ENCODE measurements around the gene UNC93A.
"Not testable (repeated sequence)": the region's sequence is repeated elsewhere in the genome, so short reads cannot be mapped to it uniquely, and the experiment has no call there.

UNC93A gene

DNA sequence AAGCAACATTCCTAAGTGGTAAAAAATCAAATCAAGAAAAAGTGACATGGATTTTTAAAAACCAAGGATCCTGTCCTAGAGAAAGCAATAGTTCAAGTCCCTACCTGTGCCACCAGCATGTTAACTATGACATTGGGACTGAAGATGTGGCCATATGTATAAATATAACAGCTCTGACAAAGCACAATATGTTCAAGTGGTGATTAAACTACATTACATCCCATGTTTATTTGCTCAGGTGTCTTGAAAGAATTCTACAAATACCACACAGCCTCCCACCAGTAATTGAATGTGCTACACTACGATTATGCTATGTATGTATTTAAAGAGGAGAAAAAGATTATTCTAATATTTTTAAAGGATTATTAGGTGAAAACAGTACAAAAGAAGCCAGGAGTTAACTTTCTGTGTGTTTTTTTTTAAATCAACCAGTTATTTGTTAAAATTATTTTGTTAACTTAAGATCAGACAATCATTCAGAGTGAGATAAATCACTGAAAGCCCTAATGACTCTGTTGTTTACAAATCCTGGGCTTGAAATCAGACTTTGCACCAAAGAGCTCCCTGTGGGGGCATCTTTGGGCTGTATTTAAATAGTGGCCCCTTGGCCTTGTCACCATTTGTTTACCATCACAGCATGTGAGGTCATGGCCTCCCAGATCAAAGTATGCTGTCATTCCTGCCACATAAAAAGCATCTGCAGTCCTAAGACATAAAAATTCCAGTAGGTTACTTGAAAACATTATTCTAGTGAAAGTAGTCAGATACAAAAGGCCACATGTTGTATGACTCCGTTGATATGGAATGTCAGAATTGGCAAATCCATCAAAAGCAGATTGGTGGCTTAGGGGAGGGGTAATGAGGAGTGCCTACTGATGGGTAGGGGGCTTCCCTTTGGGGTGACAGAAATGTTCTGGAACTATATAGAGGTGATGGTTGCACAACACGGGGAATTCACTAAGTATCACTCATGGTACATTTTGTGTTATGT is 50.8 kb downstream of the UNC93A start:
- Mint-ChIP-seq H3K27me3 (peaks cover 54% of the 10 kb centered on the region in 2 donors), H3K27ac (no peak overlapping the region), H3K9me3 (no peaks in the 10 kb centered on the region), H3K4me1 (peaks cover 2% of the 10 kb centered on the region in 2 donors), H3K36me3 (no peaks in the 10 kb centered on the region), H3K4me3 (no peak overlapping the region)
- ATAC-seq (replicated peaks) (no peak), DNase-seq (no peak)

GRCh38 chr6:167342879-167343610 is 51.9 kb downstream of the UNC93A start:
- ATAC-seq (replicated peaks) (no peak), DNase-seq (no peak)
- Mint-ChIP-seq H3K36me3 (no peaks in the 10 kb centered on the region), H3K4me3 (no peak overlapping the region), H3K9me3 (no peaks in the 10 kb centered on the region), H3K27ac (no peak overlapping the region), H3K27me3 (peaks cover 63% of the 10 kb centered on the region in 2 donors), H3K4me1 (peaks cover 7 to 8% of the 10 kb centered on the region in 2 donors)

DNA sequence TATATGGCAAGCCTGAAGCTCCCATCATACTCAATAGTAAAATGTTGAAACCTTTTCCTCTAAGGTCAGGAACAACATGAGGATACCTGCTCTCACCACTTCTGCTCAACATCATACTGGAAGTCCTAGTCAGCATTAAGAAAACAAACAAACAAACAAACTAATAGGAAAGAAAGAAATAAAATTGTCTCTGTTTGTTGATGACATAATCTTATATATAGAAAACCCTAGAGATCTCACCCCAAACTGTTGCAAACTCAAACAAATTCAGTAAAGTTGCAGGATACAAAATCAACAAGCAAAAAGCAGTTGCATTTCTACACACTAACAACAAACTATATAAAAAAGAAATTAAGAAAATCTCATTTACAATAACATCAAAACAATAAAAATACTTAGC is 54.2 kb downstream of the UNC93A start:
- Mint-ChIP-seq H3K9me3 (no peaks in the 10 kb centered on the region), H3K4me3 (no peak overlapping the region), H3K27ac (no peak overlapping the region), H3K36me3 (peaks cover 0 to 2% of the 10 kb centered on the region in 2 donors), H3K4me1 (peaks cover 12% of the 10 kb centered on the region in 2 donors), H3K27me3 (peaks cover 72 to 74% of the 10 kb centered on the region in 2 donors)
- no peak for ATAC-seq (replicated peaks)
- no peak for DNase-seq

GRCh38 chr6:167345960-167346359 is 54.8 kb downstream of the UNC93A start:
- Mint-ChIP-seq H3K4me3 (no peak overlapping the region), H3K27ac (no peak overlapping the region), H3K36me3 (peaks cover 0 to 2% of the 10 kb centered on the region in 2 donors), H3K4me1 (peaks cover 15 to 18% of the 10 kb centered on the region in 2 donors), H3K27me3 (peaks cover 71 to 77% of the 10 kb centered on the region in 2 donors), H3K9me3 (no peaks in the 10 kb centered on the region)
- DNase-seq (no peak), ATAC-seq (replicated peaks) (no peak)

DNA sequence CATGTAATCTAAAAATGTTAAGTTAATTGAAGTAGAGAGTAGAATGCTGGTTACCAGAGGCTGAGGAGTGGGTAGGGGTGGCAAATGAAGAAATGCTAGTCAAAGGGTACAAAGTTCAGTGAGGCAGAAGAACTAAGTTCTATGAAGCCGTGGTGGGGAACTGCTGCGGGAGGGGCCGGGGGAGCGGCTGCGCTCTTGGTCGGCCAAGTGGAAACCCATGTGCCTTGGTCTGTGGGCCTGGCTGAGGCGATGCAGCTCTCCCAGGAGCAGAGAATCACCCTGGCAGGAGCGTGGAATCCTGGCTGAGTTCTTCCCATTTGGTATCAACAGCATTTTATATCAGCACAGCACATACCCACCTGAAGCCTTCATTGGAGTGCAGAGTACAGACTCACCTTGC is 56.1 kb downstream of the UNC93A start:
- Mint-ChIP-seq H3K9me3 (no peaks in the 10 kb centered on the region), H3K4me1 (peaks cover 25 to 29% of the 10 kb centered on the region in 2 donors), H3K36me3 (peaks cover 0 to 2% of the 10 kb centered on the region in 2 donors), H3K27ac (no peak overlapping the region), H3K4me3 (no peak overlapping the region), H3K27me3 (peaks cover 64 to 81% of the 10 kb centered on the region in 2 donors)
- DNase-seq (no peak), ATAC-seq (replicated peaks) (no peak)

DNA sequence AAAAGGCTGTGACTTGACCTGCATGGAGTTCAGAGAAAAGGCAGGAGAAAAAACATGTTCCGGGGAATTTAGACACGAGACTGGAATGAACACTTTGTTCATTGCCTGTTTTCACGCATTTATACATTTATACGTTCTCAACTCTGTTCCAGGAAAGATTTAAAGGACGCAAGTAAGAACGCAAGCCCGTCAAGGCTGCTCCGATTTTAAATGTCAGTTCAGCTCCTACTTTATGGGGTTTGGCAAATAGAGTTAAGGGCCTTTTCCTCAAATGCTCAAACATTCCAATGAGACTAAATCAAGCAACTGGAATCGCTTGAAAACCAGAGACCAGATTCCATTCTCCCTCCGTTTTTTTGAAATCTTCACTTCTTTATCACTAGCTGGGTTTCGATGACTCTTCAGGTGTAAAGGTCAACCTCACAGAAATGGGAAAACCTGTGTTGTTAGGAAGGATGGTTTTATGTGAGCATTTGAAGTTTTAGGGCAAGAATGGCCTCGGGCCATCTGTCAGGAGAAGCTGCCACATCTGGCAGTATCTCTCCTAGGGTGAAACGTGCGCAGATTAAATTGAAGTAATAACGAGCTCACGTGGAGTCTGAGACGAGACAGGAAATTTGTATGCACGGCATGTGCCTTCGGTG is 58.6 kb downstream of the UNC93A start:
- peak overlapping the region; percentile 81 to 88 for H3K4me3 Mint-ChIP-seq
- peak overlapping the region; percentile 94 for H3K27ac Mint-ChIP-seq
- H3K36me3 Mint-ChIP-seq = peaks cover 2 to 4% of the 10 kb centered on the region in 2 donors
- H3K9me3 Mint-ChIP-seq = peaks cover 4 to 5% of the 10 kb centered on the region in 2 donors
- H3K27me3 Mint-ChIP-seq = peaks cover 56 to 80% of the 10 kb centered on the region in 2 donors
- DNase-seq (no peak), ATAC-seq (replicated peaks) (no peak)
- peaks cover 25 to 29% of the 10 kb centered on the region in 2 donors for H3K4me1 Mint-ChIP-seq

DNA sequence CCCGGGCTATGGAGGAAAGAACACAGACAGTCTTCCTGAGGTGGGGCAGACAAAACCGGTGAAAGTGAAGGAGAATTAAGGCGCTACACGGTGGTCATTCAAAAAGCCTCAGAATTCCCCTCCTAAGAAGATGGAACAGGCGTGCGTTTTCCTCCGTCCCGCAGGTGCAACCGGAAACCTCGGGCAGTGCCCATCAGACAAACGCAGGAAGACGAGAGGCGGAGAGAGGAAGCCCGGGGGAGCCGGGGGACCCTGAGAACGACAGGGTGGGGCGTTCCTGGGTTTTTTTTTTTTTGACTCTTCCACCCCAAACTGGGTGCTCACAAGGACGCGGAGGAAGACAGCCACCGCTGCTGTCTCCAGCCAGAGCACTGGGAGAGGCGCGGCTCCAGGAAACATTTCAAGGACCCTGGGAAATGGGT is 59.2 kb downstream of the UNC93A start:
- Mint-ChIP-seq H3K27ac (peak overlapping the region; percentile 94), H3K27me3 (peaks cover 51 to 76% of the 10 kb centered on the region in 2 donors), H3K4me3 (peak overlapping the region; percentile 81 to 88), H3K36me3 (peaks cover 2 to 4% of the 10 kb centered on the region in 2 donors), H3K4me1 (peaks cover 25 to 29% of the 10 kb centered on the region in 2 donors), H3K9me3 (peaks cover 4 to 5% of the 10 kb centered on the region in 2 donors)
- ATAC-seq (replicated peaks) = no peak
- no peak for DNase-seq

DNA sequence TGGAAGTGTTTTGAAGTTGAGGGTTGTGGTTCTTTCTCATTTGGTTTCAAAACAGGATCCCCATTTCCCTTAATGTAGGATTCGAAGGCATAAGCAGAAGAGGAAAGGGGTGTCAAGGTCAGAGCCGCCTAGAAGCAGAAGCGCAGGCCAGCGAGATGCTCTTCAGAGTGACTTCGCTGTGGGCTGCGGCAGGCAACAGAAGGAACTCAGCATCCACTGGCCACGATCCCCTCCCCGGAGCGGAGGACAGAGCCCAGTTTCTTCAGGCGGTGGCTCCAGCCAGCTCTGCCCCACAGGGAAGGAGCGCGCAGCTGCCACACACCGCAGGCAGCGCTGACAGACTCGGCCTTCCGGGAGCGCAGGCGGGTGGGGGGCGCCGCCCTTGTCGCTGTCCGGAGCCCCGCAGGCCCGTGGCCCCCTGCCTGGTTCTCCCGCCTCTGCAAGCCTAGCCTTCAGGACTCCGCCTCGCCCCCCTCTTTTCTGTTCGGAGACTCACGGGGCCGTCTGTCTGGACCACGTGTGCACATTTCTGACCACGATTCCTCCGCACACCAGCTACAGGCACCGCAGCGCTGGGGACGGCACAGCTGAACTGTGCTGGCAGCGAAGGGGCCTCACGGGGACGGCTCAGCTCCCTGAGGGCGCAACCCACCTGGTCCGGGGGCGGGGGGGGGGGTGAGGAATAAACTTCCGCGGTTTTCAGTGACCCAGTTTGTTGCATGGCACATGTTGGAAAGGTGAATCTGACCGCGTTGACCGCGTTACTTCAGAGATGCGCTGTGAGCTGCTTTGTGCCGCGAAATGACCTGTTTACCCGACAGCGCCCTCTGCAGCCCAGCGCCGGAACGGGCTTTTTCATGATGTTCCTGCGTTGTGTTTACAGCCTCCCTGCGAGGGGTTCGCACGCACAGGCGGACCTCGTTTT is 59.9 kb downstream of the UNC93A start:
- H3K36me3 Mint-ChIP-seq = peaks cover 2 to 4% of the 10 kb centered on the region in 2 donors
- H3K4me1 Mint-ChIP-seq = peaks cover 25 to 29% of the 10 kb centered on the region in 2 donors
- peaks cover 49 to 77% of the 10 kb centered on the region in 2 donors for H3K27me3 Mint-ChIP-seq
- H3K27ac Mint-ChIP-seq = peak overlapping the region; percentile 94
- peak overlapping the region; percentile 81 to 88 for H3K4me3 Mint-ChIP-seq
- peaks cover 4 to 5% of the 10 kb centered on the region in 2 donors for H3K9me3 Mint-ChIP-seq
- DNase-seq (peak; percentile 85), ATAC-seq (replicated peaks) (peak; percentile 81 to 85)

DNA sequence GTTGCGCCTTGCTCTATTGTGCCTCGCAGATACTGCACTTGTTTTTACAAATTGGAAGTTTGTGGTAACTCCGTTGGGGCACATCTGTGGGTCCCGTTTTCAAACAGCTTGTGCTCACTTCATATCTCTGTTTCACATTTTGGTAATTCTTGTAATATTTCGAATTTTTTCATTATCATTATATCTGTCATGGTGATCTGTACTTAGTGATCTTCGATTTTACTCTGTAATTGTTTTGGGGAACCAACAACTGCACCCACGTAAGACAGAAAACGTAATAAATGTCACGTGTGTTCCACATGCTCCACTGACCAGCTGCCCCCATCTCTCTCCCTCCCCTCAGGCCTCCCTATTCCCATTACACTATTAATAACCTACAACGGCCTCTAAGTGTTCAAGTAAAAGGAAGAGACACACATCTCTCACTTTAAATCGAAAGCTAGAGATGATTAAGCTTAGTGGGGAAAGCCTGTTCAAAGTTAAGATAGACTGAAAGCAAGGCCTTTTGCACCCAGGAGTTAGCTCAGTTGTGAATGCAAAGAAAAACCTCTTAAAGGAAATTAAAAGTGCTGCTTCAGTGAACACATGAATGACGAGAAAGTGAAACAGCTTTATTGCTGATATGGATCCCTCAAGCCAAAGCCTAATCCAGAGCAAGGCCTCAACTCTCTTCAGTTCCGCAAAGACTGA is 60.7 kb downstream of the UNC93A start:
- peaks cover 25 to 28% of the 10 kb centered on the region in 2 donors for H3K4me1 Mint-ChIP-seq
- peak overlapping the region; percentile 81 to 88 for H3K4me3 Mint-ChIP-seq
- peaks cover 45 to 71% of the 10 kb centered on the region in 2 donors for H3K27me3 Mint-ChIP-seq
- H3K36me3 Mint-ChIP-seq = peaks cover 2 to 4% of the 10 kb centered on the region in 2 donors
- ATAC-seq (replicated peaks) (peak; percentile 38 to 47), DNase-seq (no peak)
- H3K9me3 Mint-ChIP-seq = peaks cover 4 to 5% of the 10 kb centered on the region in 2 donors
- peak overlapping the region; percentile 94 for H3K27ac Mint-ChIP-seq

DNA sequence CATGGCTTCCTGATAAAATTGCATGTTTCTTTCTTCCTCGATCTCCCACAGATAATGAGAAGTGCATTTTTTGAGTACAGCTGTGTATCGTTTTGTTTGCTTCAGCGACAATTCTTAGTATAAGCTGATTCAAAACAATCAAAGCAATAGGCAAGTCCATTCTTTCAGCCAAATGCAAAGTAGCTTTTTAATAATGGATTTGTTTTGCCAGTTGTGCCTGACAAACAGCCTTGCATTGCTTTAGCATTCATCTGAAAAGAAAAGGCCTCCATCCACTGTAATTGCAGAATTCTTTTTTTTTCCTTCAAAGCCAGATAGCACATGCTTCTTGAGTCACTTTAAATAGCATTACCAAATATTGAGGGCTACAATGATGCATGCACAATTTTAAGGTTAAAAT is 65.8 kb downstream of the UNC93A start:
- Mint-ChIP-seq H3K4me1 (peaks cover 2 to 3% of the 10 kb centered on the region in 2 donors), H3K27me3 (peaks cover 33 to 35% of the 10 kb centered on the region in 2 donors), H3K27ac (no peak overlapping the region), H3K4me3 (no peak overlapping the region), H3K9me3 (peaks cover 4 to 5% of the 10 kb centered on the region in 2 donors), H3K36me3 (peaks cover 0 to 4% of the 10 kb centered on the region in 2 donors)
- ATAC-seq (replicated peaks) = no peak
- DNase-seq = no peak

DNA sequence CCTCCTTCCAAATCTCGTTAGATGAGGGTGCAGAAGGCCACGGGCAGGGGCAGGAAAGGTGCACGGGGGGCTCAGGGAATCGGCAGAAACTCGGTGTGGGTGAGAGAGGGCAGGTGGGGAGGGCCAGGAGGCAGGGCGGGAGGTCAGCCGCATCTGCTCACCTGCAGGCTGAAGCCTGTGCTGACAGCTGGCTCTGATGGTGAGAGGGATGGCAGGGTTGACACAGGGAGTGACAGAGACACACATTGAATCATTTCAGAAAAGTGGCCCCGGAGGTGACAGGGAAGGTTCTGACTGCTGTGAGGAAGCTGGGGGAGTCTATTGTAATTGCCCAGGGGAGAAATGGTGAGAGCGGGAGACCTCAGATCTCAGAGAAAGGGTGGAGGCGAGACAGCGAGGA is 67.3 kb downstream of the UNC93A start:
- not testable (repeated sequence) for H3K9me3 Mint-ChIP-seq; H3K4me3 Mint-ChIP-seq; H3K4me1 Mint-ChIP-seq; ATAC-seq (replicated peaks); DNase-seq; H3K36me3 Mint-ChIP-seq; H3K27ac Mint-ChIP-seq
- peaks cover 33 to 34% of the 10 kb centered on the region in 2 donors for H3K27me3 Mint-ChIP-seq

- H3K4me3 Mint-ChIP-seq = not testable (repeated sequence)
- H3K27me3 Mint-ChIP-seq = peaks cover 30 to 32% of the 10 kb centered on the region in 2 donors
These were observed 70.1 kb downstream of the UNC93A start for GRCh38 chr6:167361170-167361569.

More at GRCh38 chr6:167361170-167361569, 70.1 kb downstream of the UNC93A start:
- DNase-seq; H3K4me1 Mint-ChIP-seq; H3K9me3 Mint-ChIP-seq; H3K36me3 Mint-ChIP-seq; H3K27ac Mint-ChIP-seq; ATAC-seq (replicated peaks): not testable (repeated sequence)
